Liver (tissue), 9 donors: ENCODE data around the gene CDK5RAP2. TPM values are rescaled to one million over a fixed set of nuclear protein-coding genes. Genes with fewer than 3 reads are reported as not detected.
A peak's percentile ranks its signal among the peaks of the same experiment; 100 is the strongest.
"Not testable (repeated sequence)": the region's sequence is repeated elsewhere in the genome, so short reads cannot be mapped to it uniquely, and the experiment has no call there.

Experiments used
- DNase-seq: peaks from one replicate; pipeline ENCODE4 v3.0.0-alpha.2; 2017; ENCODE audit warnings: low spot score
- H3K27ac ChIP-seq, 2 donors: one replicate each; pipeline ENCODE4 v1.7.0; 2013; ENCODE audit warnings: inconsistent platforms in 2 of 2, low read length in 2 of 2, control low read depth in 1 of 2, low read depth in 1 of 2, mild to moderate bottlenecking in 1 of 2
- H3K27me3 ChIP-seq, 4 donors: one replicate each; pipeline versions ENCODE4 v1.6.1 to v1.7.0; 2013; ENCODE audit warnings: low read length in 3 of 4, inconsistent platforms in 1 of 4, mild to moderate bottlenecking in 1 of 4, moderate library complexity in 1 of 4; ENCODE audit not compliant: control insufficient read depth in 4 of 4, insufficient read depth in 4 of 4
- H3K36me3 ChIP-seq, 4 donors: one replicate each; pipeline versions ENCODE4 v1.6.1 to v1.7.0; 2013; ENCODE audit warnings: low read length in 3 of 4, mild to moderate bottlenecking in 3 of 4, low read depth in 1 of 4, moderate library complexity in 1 of 4; ENCODE audit not compliant: control insufficient read depth in 4 of 4, insufficient read depth in 3 of 4
- H3K4me1 ChIP-seq, 4 donors: one replicate each; pipeline versions ENCODE4 v1.6.1 to v1.7.0; 2013; ENCODE audit warnings: low read length in 3 of 4, mild to moderate bottlenecking in 3 of 4, moderate library complexity in 1 of 4; ENCODE audit not compliant: control insufficient read depth in 4 of 4, insufficient read depth in 4 of 4
- H3K4me3 ChIP-seq, 3 donors: one replicate each; pipeline versions ENCODE4 v1.6.1 to v1.7.0; 2013; ENCODE audit warnings: low read length in 3 of 3, control low read depth in 1 of 3, low read depth in 1 of 3, mild to moderate bottlenecking in 1 of 3
- H3K9ac ChIP-seq, 2 donors: one replicate each; pipeline ENCODE4 v1.7.0; 2013; ENCODE audit warnings: low read length in 2 of 2, mild to moderate bottlenecking in 2 of 2, moderate library complexity in 2 of 2, control low read depth in 1 of 2, low read depth in 1 of 2
- H3K9me3 ChIP-seq, 4 donors: one replicate each; pipeline versions ENCODE4 v1.6.1 to v1.7.0; 2013; ENCODE audit warnings: low read length in 3 of 4; ENCODE audit not compliant: control insufficient read depth in 4 of 4
- ATF3 ChIP-seq: IDR thresholded peaks from 2 replicates; pipeline ENCODE4 v1.6.1; 2016; ENCODE audit warnings: antibody characterized with exemption
- EGR1 ChIP-seq, 2 donors: IDR thresholded peaks; 2 replicates each; pipeline ENCODE4 v1.6.1; 2016 to 2018; ENCODE audit warnings: antibody characterized with exemption in 2 of 2, low read depth in 2 of 2
- FOXA1 ChIP-seq: IDR thresholded peaks from 2 replicates; pipeline ENCODE4 v1.6.1; 2016; ENCODE audit warnings: antibody characterized with exemption
- FOXA2 ChIP-seq: IDR thresholded peaks from 2 replicates; pipeline ENCODE4 v1.6.1; 2016; ENCODE audit warnings: antibody characterized with exemption
- GABPA ChIP-seq, 2 donors: IDR thresholded peaks in 1 of 2; conservative IDR thresholded peaks in 1 of 2; 2 replicates each; pipeline ENCODE4 v1.6.1; 2016; ENCODE audit warnings: antibody characterized with exemption in 2 of 2, mild to moderate bottlenecking in 1 of 2, moderate library complexity in 1 of 2
- HNF4A ChIP-seq, 2 donors: conservative IDR thresholded peaks; 2 replicates each; pipeline ENCODE4 v1.6.1; 2016; ENCODE audit warnings: antibody characterized with exemption in 2 of 2, mild to moderate bottlenecking in 2 of 2
- HNF4G ChIP-seq: IDR thresholded peaks from 2 replicates; pipeline ENCODE4 v1.6.1; 2016; ENCODE audit warnings: antibody characterized with exemption
- JUND ChIP-seq, 2 donors: IDR thresholded peaks; 2 replicates each; pipeline ENCODE4 v1.6.1; 2016; ENCODE audit warnings: antibody characterized with exemption in 2 of 2
- MAX ChIP-seq: IDR thresholded peaks from 2 replicates; pipeline ENCODE4 v1.6.1; 2016; ENCODE audit warnings: antibody characterized with exemption
- RAD21 ChIP-seq, 2 donors: IDR thresholded peaks; 2 replicates each; pipeline ENCODE4 v1.6.1; 2016; ENCODE audit warnings: antibody characterized with exemption in 2 of 2, mild to moderate bottlenecking in 2 of 2
- RXRA ChIP-seq, 2 donors: IDR thresholded peaks; 2 replicates each; pipeline ENCODE4 v1.6.1; 2017 to 2018; ENCODE audit warnings: antibody characterized with exemption in 2 of 2, mild to moderate bottlenecking in 1 of 2
- SP1 ChIP-seq: IDR thresholded peaks from 2 replicates; pipeline ENCODE4 v1.6.1; 2018; ENCODE audit warnings: antibody characterized with exemption, mild to moderate bottlenecking
- TAF1 ChIP-seq: conservative IDR thresholded peaks from 2 replicates; pipeline ENCODE4 v1.6.1; 2016; ENCODE audit warnings: antibody characterized with exemption, mild to moderate bottlenecking
- YY1 ChIP-seq: IDR thresholded peaks from 2 replicates; pipeline ENCODE4 v1.6.1; 2016; ENCODE audit warnings: antibody characterized with exemption, mild to moderate bottlenecking
- ZBTB33 ChIP-seq: IDR thresholded peaks from 2 replicates; pipeline ENCODE4 v1.6.1; 2016; ENCODE audit warnings: antibody characterized with exemption
- WGBS: extraction: QIAGEN DNeasy Blood & Tissue Kit; methylation state at CpG from one replicate; pipeline ENCODE4 v1.1.7; 2013; 5-methylcytosine and 5-hydroxymethylcytosine counted together
- polyA plus RNA-seq, 2 donors: library from polyadenylated mRNA; stranded (reverse) in 1 of 2; unstranded in 1 of 2; fragments of 200-250 nt in 1 of 2; fragments of >200 nt in 1 of 2; fragmentation: Nextera tagmentation in 1 of 2; extraction: Ambion mirVana in 1 of 2; gene quantifications; one replicate each; pipeline versions ENCODE4 v1.2.1 to v1.2.3, GENCODE V29; 2013 to 2015
- total RNA-seq, 2 donors: library from RNA; depleted of rRNA; stranded (reverse); fragments of >200 nt; gene quantifications; one replicate each; pipeline ENCODE4 v1.2.3, GENCODE V29; 2014
- donor health status: healthy.
- donor health status: healthy.
- donor health status: healthy.
- donor health status: healthy.
- donor health status: healthy.

The CDK5RAP2 gene
- total and polyA plus RNA-seq, 4 donors = 11.7 to 38.9 (median 21.7) TPM

- TF ChIP-seq ZBTB33 (no peak), HNF4A (conservative IDR thresholded peaks at IDR 0.05) (no peak), MAX (no peak), JUND (IDR thresholded peaks at IDR 0.05) (no peak), FOXA1 (no peak), TAF1 (no peak), HNF4G (no peak), EGR1 (IDR thresholded peaks at IDR 0.05; ENCODE audit: low read depth in 2 of 2) (no peak)
Observed at GRCh38 chr9:120524038-120524437, 55.9 kb downstream of the CDK5RAP2 start (continued).

- H3K36me3 ChIP-seq = peaks cover 1 to 45% (median 24%) of the 10 kb centered on the region in 4 donors
- H3K27me3 ChIP-seq = no peaks in the 10 kb centered on the region
- no peak overlapping the region for H3K4me3 ChIP-seq
- peaks cover 0 to 16% (median 13%) of the 10 kb centered on the region in 4 donors for H3K4me1 ChIP-seq
- WGBS = 96% methylated on average over 1 of the region's 1 CpG
- no peak overlapping the region for H3K9ac ChIP-seq
- H3K27ac ChIP-seq = no peak overlapping the region
- no peak for DNase-seq
- no peaks in the 10 kb centered on the region for H3K9me3 ChIP-seq
- no peak for TF ChIP-seq FOXA2
- peak; percentile 34 to 54 for TF ChIP-seq HNF4A (conservative IDR thresholded peaks at IDR 0.05)
Observed at GRCh38 chr9:120522558-120522957, 57.4 kb downstream of the CDK5RAP2 start.

- Histone ChIP-seq H3K36me3 (peaks cover 1 to 47% (median 23%) of the 10 kb centered on the region in 4 donors), H3K9ac (no peak overlapping the region), H3K27ac (no peak overlapping the region), H3K27me3 (no peaks in the 10 kb centered on the region), H3K4me3 (no peak overlapping the region), H3K4me1 (peaks cover 0 to 16% (median 13%) of the 10 kb centered on the region in 4 donors), H3K9me3 (no peaks in the 10 kb centered on the region)
- TF ChIP-seq HNF4A (conservative IDR thresholded peaks at IDR 0.05) = peak; percentile 56 to 60
- peak in 1 of 2 donors; percentile 36 for TF ChIP-seq JUND (IDR thresholded peaks at IDR 0.05)
- no peak for TF ChIP-seq GABPA (IDR thresholded peaks at IDR 0.05 in 1 of 2, conservative IDR thresholded peaks at IDR 0.05 in 1 of 2)
- TF ChIP-seq YY1 = no peak
- TF ChIP-seq ATF3 = peak; percentile 64
- peak; percentile 92 to 96 for TF ChIP-seq RXRA (IDR thresholded peaks at IDR 0.05)
- peak; percentile 44 for TF ChIP-seq FOXA2
- no peak for DNase-seq
Observed at GRCh38 chr9:120522032-120522431, 57.9 kb downstream of the CDK5RAP2 start.

- no peak for DNase-seq
- no peak overlapping the region for H3K4me3 ChIP-seq
- H3K27me3 ChIP-seq = no peaks in the 10 kb centered on the region
- 55% methylated on average over 2 of the region's 2 CpGs for WGBS
- no peak overlapping the region for H3K27ac ChIP-seq
- H3K9ac ChIP-seq = peak overlapping the region in 1 of 2 donors; percentile 12
- TF ChIP-seq HNF4A (conservative IDR thresholded peaks at IDR 0.05) (peak; percentile 7 to 19), RXRA (IDR thresholded peaks at IDR 0.05) (peak in 1 of 2 donors; percentile 26), SP1 (no peak), MAX (no peak), FOXA1 (no peak), JUND (IDR thresholded peaks at IDR 0.05) (no peak), RAD21 (IDR thresholded peaks at IDR 0.05) (no peak), TAF1 (no peak), EGR1 (IDR thresholded peaks at IDR 0.05; ENCODE audit: low read depth in 2 of 2) (no peak), YY1 (no peak)
- H3K36me3 ChIP-seq = peaks cover 1 to 42% (median 21%) of the 10 kb centered on the region in 4 donors
- peaks cover 0 to 16% (median 13%) of the 10 kb centered on the region in 4 donors for H3K4me1 ChIP-seq
- no peaks in the 10 kb centered on the region for H3K9me3 ChIP-seq
Observed at GRCh38 chr9:120521101-120521500, 58.9 kb downstream of the CDK5RAP2 start.

GRCh38 chr9:120515996-120516395 lies 64.0 kb downstream of the CDK5RAP2 start:
- H3K9me3 ChIP-seq, H3K9ac ChIP-seq, H3K4me3 ChIP-seq, H3K4me1 ChIP-seq, H3K27me3 ChIP-seq, DNase-seq, H3K27ac ChIP-seq: not testable (repeated sequence)
- peaks cover 1 to 32% (median 19%) of the 10 kb centered on the region in 4 donors for H3K36me3 ChIP-seq
- over 99% methylated on average over 4 of the region's 4 CpGs for WGBS

GRCh38 chr9:120515481-120515880 lies 64.5 kb downstream of the CDK5RAP2 start:
- not testable (repeated sequence) for H3K4me1 ChIP-seq, H3K27ac ChIP-seq, H3K9ac ChIP-seq, DNase-seq, H3K4me3 ChIP-seq, H3K27me3 ChIP-seq, H3K9me3 ChIP-seq
- H3K36me3 ChIP-seq = peaks cover 1 to 32% (median 22%) of the 10 kb centered on the region in 4 donors
- 96% methylated on average over 3 of the region's 3 CpGs for WGBS
